ENCODE measurements around the gene GAB1. TPM values are rescaled to one million over a fixed set of nuclear protein-coding genes. Genes with fewer than 3 reads are reported as not detected.

The GAB1 gene
- polyA plus RNA-seq, 6 donors from 2014 or later, result 4.3 to 14.5 (median 7.5) TPM

GRCh38 chr4:143369552-143369951, 32.9 kb downstream of the GAB1 start:
- ATAC-seq (ENCODE audit: low read depth in 2 of 2), result no peak
- Mint-ChIP-seq H3K4me1 (peaks cover 28 to 42% (median 37%) of the 10 kb centered on the region in 3 donors), H3K4me3 (peak overlapping the region in 3 of 8 donors; percentile 0 to 48 (median 2))

GRCh38 chr4:143372093-143372915, 35.6 kb downstream of the GAB1 start:
- H3K4me3 Mint-ChIP-seq, result peak overlapping the region; percentile 2 to 84 (median 58)
- peak overlapping the region in 5 of 6 donors; percentile 67 to 91 (median 88) for H3K27ac Mint-ChIP-seq
- peaks cover 41 to 56% (median 55%) of the 10 kb centered on the region in 3 donors for H3K4me1 Mint-ChIP-seq
- H3K9me3 Mint-ChIP-seq, result peaks cover 0 to 8% (median 2%) of the 10 kb centered on the region in 7 donors
- no peaks in the 10 kb centered on the region for H3K27me3 Mint-ChIP-seq
- H3K36me3 Mint-ChIP-seq, result peaks cover 0 to 7% of the 10 kb centered on the region in 2 donors
- no peak for ATAC-seq (ENCODE audit: low read depth in 2 of 2)
- no peak for DNase-seq

More at GRCh38 chr4:143369552-143369951, 32.9 kb downstream of the GAB1 start:
- peak overlapping the region in 3 of 6 donors; percentile 16 to 88 (median 71) for H3K27ac Mint-ChIP-seq
- no peak for DNase-seq
- H3K27me3 Mint-ChIP-seq, result no peaks in the 10 kb centered on the region
- H3K9me3 Mint-ChIP-seq, result peaks cover 0 to 13% (median 2%) of the 10 kb centered on the region in 7 donors
- peaks cover 0 to 17% of the 10 kb centered on the region in 2 donors for H3K36me3 Mint-ChIP-seq

- Mint-ChIP-seq H3K4me1 (peaks cover 60 to 75% (median 74%) of the 10 kb centered on the region in 3 donors), H3K9me3 (peaks cover 0 to 8% (median 2%) of the 10 kb centered on the region in 7 donors), H3K27me3 (no peaks in the 10 kb centered on the region), H3K4me3 (no peak overlapping the region), H3K27ac (no peak overlapping the region), H3K36me3 (peaks cover 0 to 7% of the 10 kb centered on the region in 2 donors)
- ATAC-seq (ENCODE audit: low read depth in 2 of 2), result no peak
- no peak for DNase-seq
Measured at GRCh38 chr4:143374255-143374654, 37.6 kb downstream of the GAB1 start.

GRCh38 chr4:143374771-143375170, 38.1 kb downstream of the GAB1 start:
- peaks cover 0 to 8% (median 2%) of the 10 kb centered on the region in 7 donors for H3K9me3 Mint-ChIP-seq
- ATAC-seq (ENCODE audit: low read depth in 2 of 2), result no peak
- H3K4me3 Mint-ChIP-seq, result no peak overlapping the region
- H3K4me1 Mint-ChIP-seq, result peaks cover 57 to 77% (median 75%) of the 10 kb centered on the region in 3 donors
- no peaks in the 10 kb centered on the region for H3K27me3 Mint-ChIP-seq
- peaks cover 0 to 7% of the 10 kb centered on the region in 2 donors for H3K36me3 Mint-ChIP-seq
- DNase-seq, result no peak
- H3K27ac Mint-ChIP-seq, result peak overlapping the region in 3 of 6 donors; percentile 9 to 65 (median 30)

- Mint-ChIP-seq H3K27ac (peak overlapping the region in 4 of 6 donors; percentile 56 to 94 (median 88)), H3K36me3 (peaks cover 0 to 7% of the 10 kb centered on the region in 2 donors), H3K4me3 (peak overlapping the region in 7 of 8 donors; percentile 43 to 85 (median 80)), H3K4me1 (peaks cover 51 to 76% (median 72%) of the 10 kb centered on the region in 3 donors), H3K27me3 (no peaks in the 10 kb centered on the region), H3K9me3 (peaks cover 0 to 8% (median 2%) of the 10 kb centered on the region in 7 donors)
- DNase-seq (peak; percentile 51), ATAC-seq (ENCODE audit: low read depth in 2 of 2) (peak; percentile 61 to 77)
Measured at GRCh38 chr4:143375326-143376073, 38.8 kb downstream of the GAB1 start.

GRCh38 chr4:143377611-143378099, 41.0 kb downstream of the GAB1 start:
- DNase-seq (peak; percentile 51), ATAC-seq (ENCODE audit: low read depth in 2 of 2) (peak; percentile 68 to 78)
- peaks cover 64 to 82% (median 77%) of the 10 kb centered on the region in 3 donors for H3K4me1 Mint-ChIP-seq
- peak overlapping the region; percentile 32 to 88 (median 70) for H3K4me3 Mint-ChIP-seq
- H3K9me3 Mint-ChIP-seq, result no peaks in the 10 kb centered on the region
- H3K36me3 Mint-ChIP-seq, result no peaks in the 10 kb centered on the region
- H3K27me3 Mint-ChIP-seq, result no peaks in the 10 kb centered on the region
- peak overlapping the region; percentile 82 to 97 (median 90) for H3K27ac Mint-ChIP-seq

- Mint-ChIP-seq H3K4me3 (peak overlapping the region in 5 of 8 donors; percentile 2 to 72 (median 33)), H3K27me3 (no peaks in the 10 kb centered on the region), H3K36me3 (no peaks in the 10 kb centered on the region), H3K4me1 (peaks cover 72 to 93% (median 83%) of the 10 kb centered on the region in 3 donors), H3K9me3 (no peaks in the 10 kb centered on the region), H3K27ac (peak overlapping the region; percentile 6 to 93 (median 84))
- DNase-seq, result no peak
- ATAC-seq (ENCODE audit: low read depth in 2 of 2), result no peak
Measured at GRCh38 chr4:143380629-143381028, 44.0 kb downstream of the GAB1 start.

- DNase-seq, result no peak
- Mint-ChIP-seq H3K9me3 (no peaks in the 10 kb centered on the region), H3K27me3 (no peaks in the 10 kb centered on the region), H3K36me3 (no peaks in the 10 kb centered on the region), H3K4me1 (peaks cover 65 to 87% (median 75%) of the 10 kb centered on the region in 3 donors), H3K4me3 (peak overlapping the region; percentile 24 to 85 (median 61)), H3K27ac (peak overlapping the region; percentile 81 to 93 (median 89))
- peak; percentile 47 to 49 for ATAC-seq (ENCODE audit: low read depth in 2 of 2)
Measured at GRCh38 chr4:143381189-143382118, 44.8 kb downstream of the GAB1 start.

- Mint-ChIP-seq H3K36me3 (peaks cover 1 to 4% of the 10 kb centered on the region in 2 donors), H3K4me3 (peak overlapping the region; percentile 57 to 85 (median 72)), H3K9me3 (no peaks in the 10 kb centered on the region), H3K27me3 (no peaks in the 10 kb centered on the region), H3K4me1 (peaks cover 59 to 85% (median 73%) of the 10 kb centered on the region in 3 donors), H3K27ac (peak overlapping the region; percentile 85 to 94 (median 90))
- no peak for DNase-seq
- peak in 1 of 2 donors; percentile 13 for ATAC-seq (ENCODE audit: low read depth in 2 of 2)
Measured at GRCh38 chr4:143382596-143382995, 45.9 kb downstream of the GAB1 start.

- Mint-ChIP-seq H3K9me3 (no peaks in the 10 kb centered on the region), H3K27me3 (no peaks in the 10 kb centered on the region), H3K36me3 (peaks cover 4 to 6% of the 10 kb centered on the region in 2 donors), H3K27ac (peak overlapping the region; percentile 85 to 94 (median 90)), H3K4me3 (peak overlapping the region; percentile 21 to 83 (median 66)), H3K4me1 (peaks cover 59 to 85% (median 73%) of the 10 kb centered on the region in 3 donors)
- ATAC-seq (ENCODE audit: low read depth in 2 of 2) (no peak), DNase-seq (no peak)
Measured at GRCh38 chr4:143383005-143383574, 46.4 kb downstream of the GAB1 start.

- peaks cover 50 to 80% (median 71%) of the 10 kb centered on the region in 3 donors for H3K4me1 Mint-ChIP-seq
- H3K9me3 Mint-ChIP-seq, result no peaks in the 10 kb centered on the region
- DNase-seq, result no peak
- H3K4me3 Mint-ChIP-seq, result peak overlapping the region; percentile 4 to 74 (median 47)
- H3K27me3 Mint-ChIP-seq, result no peaks in the 10 kb centered on the region
- ATAC-seq (ENCODE audit: low read depth in 2 of 2), result no peak
- H3K27ac Mint-ChIP-seq, result peak overlapping the region in 4 of 6 donors; percentile 3 to 89 (median 56)
- H3K36me3 Mint-ChIP-seq, result peaks cover 4 to 6% of the 10 kb centered on the region in 2 donors
Measured at GRCh38 chr4:143384381-143384994, 47.8 kb downstream of the GAB1 start.

Measured in naive B cell (primary cell).